ENCODE measurements around the gene MALRD1.

Gene MALRD1

DNA sequence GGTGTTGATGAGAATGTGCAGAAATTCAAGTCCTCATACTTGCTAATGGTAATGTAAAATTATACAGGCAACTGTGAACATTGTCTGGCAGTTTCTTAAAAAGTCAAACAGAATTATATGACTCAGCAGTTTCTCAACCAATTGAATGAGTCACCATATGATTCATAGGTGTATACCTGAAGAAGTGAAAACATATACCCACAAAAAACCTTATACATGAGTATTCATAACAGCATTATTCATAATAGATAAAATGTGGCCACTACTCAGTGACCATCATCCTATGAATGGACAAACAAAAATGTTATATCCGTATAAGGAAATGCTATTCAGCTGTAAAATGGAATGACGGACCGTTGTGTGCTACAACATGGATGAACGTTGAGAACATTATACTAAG is 253.5 kb downstream of the MALRD1 start:
- H3K36me3 ChIP-seq (ENCODE audit: insufficient read depth, low read length), result no peaks in the 10 kb centered on the region
- no peaks in the 10 kb centered on the region for H3K9me3 ChIP-seq (ENCODE audit: control insufficient read depth, insufficient read depth, low read length)
- H3K9ac ChIP-seq (ENCODE audit: low read depth, low read length), result no peak overlapping the region
- H3K4me1 ChIP-seq (ENCODE audit: insufficient read depth, low read length), result 0 out of 2 replicates have a peak, but pooled peaks cover 3% of the 10 kb centered on the region

DNA sequence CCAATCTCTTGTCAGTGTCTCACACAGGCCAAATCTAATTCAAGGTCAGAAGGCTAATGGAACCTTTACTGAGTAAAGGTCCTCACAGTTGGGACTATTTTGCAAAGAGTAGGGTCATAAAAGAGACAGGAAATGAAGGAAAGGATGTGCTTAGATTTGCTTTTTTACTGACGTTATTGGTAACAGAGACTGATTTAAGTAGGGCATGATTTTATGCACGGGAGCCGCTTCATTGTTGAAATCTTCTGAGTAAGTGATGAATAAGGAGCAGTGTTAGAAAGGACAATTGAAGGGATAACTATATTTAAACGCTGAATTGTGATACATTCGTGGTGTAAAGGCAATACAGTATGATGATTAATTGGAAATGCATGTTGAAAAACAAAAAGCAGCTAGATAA is 261.5 kb downstream of the MALRD1 start:
- no peaks in the 10 kb centered on the region for H3K9me3 ChIP-seq (ENCODE audit: control insufficient read depth, insufficient read depth, low read length)
- H3K9ac ChIP-seq (ENCODE audit: low read depth, low read length), result no peak overlapping the region
- H3K4me1 ChIP-seq (ENCODE audit: insufficient read depth, low read length), result no peaks in the 10 kb centered on the region
- H3K36me3 ChIP-seq (ENCODE audit: insufficient read depth, low read length), result no peaks in the 10 kb centered on the region

DNA sequence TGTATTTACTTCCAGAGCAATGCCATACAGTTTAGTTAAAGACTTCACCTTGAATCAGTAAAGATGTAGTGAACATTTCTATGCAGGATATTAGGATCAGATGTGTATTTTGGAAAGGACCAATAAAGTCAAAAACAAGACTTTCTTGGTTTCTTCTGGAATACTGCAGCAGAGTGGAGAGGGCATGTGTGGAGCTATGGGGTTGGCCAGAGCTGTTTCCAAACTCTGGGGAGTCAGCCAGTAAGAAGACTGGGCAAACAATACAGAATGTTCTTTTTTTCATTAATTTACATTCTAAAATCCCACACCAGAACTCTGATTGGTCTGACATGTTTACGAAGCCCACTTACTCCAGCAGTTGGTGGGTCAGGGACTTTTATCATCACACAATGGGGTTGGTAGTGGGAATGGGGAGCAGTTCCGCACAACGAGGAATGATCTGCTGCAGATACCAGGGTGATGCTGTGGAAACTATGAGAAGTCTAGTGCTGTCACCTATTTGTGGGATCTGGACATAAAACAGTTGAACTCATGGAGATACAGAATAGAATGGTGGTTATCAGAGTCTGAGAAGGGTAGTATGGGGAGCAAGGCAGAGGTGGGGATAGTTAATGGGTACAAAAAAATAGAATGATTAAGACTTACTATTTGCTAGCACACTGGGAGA is 267.7 kb downstream of the MALRD1 start:
- H3K4me1 ChIP-seq (ENCODE audit: insufficient read depth, low read length), result no peaks in the 10 kb centered on the region
- H3K36me3 ChIP-seq (ENCODE audit: insufficient read depth, low read length), result no peaks in the 10 kb centered on the region
- H3K9me3 ChIP-seq (ENCODE audit: control insufficient read depth, insufficient read depth, low read length), result no peaks in the 10 kb centered on the region
- H3K9ac ChIP-seq (ENCODE audit: low read depth, low read length), result no peak overlapping the region

- no peaks in the 10 kb centered on the region for H3K4me1 ChIP-seq (ENCODE audit: insufficient read depth, low read length)
- H3K9me3 ChIP-seq (ENCODE audit: control insufficient read depth, insufficient read depth, low read length), result no peaks in the 10 kb centered on the region
- no peak overlapping the region for H3K9ac ChIP-seq (ENCODE audit: low read depth, low read length)
- no peaks in the 10 kb centered on the region for H3K36me3 ChIP-seq (ENCODE audit: insufficient read depth, low read length)
Measured at GRCh38 chr10:19317952-19318351, 269.4 kb downstream of the MALRD1 start.

GRCh38 chr10:19325581-19325980 is 277.0 kb downstream of the MALRD1 start:
- Histone ChIP-seq H3K9me3 (ENCODE audit: control insufficient read depth, insufficient read depth, low read length) (no peaks in the 10 kb centered on the region), H3K9ac (ENCODE audit: low read depth, low read length) (no peak overlapping the region), H3K36me3 (ENCODE audit: insufficient read depth, low read length) (no peaks in the 10 kb centered on the region), H3K4me1 (ENCODE audit: insufficient read depth, low read length) (no peaks in the 10 kb centered on the region)

- Histone ChIP-seq H3K9me3 (ENCODE audit: control insufficient read depth, insufficient read depth, low read length) (no peaks in the 10 kb centered on the region), H3K9ac (ENCODE audit: low read depth, low read length) (no peak overlapping the region), H3K36me3 (ENCODE audit: insufficient read depth, low read length) (no peaks in the 10 kb centered on the region), H3K4me1 (ENCODE audit: insufficient read depth, low read length) (no peaks in the 10 kb centered on the region)
Measured at GRCh38 chr10:19328582-19328981, 280.0 kb downstream of the MALRD1 start.

DNA sequence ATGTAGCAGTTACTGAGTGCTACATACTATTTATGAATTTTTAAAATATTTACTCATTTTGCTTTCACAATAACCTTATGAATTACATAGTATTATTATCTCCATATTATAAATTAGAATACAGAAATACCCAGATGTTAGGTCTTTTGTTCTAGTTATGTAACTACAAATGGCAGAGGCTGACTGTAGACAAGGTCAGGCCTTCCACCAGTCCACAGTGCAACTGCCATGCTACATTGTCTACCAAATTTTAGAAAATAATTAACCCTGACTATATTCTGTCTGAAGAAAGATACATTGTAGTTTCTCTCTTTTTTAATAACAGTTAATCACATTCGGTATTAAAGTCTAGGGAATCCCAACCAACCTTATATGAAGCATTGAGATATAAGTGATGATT is 280.9 kb downstream of the MALRD1 start:
- H3K4me1 ChIP-seq (ENCODE audit: insufficient read depth, low read length), result no peaks in the 10 kb centered on the region
- no peaks in the 10 kb centered on the region for H3K36me3 ChIP-seq (ENCODE audit: insufficient read depth, low read length)

DNA sequence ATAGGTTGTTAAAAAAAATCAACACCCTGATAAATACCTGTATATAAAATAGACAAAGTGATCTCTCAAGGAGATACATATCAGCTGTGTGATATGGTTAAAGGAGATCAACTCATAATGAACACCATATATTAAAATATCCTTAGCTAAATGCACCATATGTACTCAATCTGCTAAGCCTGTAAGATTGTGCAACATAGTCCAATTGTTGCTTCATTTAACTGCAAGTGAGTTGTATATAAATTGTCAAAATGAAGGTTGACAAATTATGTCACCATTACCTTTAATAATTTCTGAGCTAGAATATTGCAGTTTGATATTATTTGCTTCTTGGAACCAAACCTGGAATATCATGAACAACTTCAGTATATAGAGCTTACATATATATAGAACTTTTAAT is 283.7 kb downstream of the MALRD1 start:
- no peak overlapping the region for H3K9ac ChIP-seq (ENCODE audit: low read depth, low read length)
- no peaks in the 10 kb centered on the region for H3K4me1 ChIP-seq (ENCODE audit: insufficient read depth, low read length)
- no peaks in the 10 kb centered on the region for H3K9me3 ChIP-seq (ENCODE audit: control insufficient read depth, insufficient read depth, low read length)
- no peaks in the 10 kb centered on the region for H3K36me3 ChIP-seq (ENCODE audit: insufficient read depth, low read length)

More for the DNA sequence above, 280.9 kb downstream of the MALRD1 start:
- Histone ChIP-seq H3K9me3 (ENCODE audit: control insufficient read depth, insufficient read depth, low read length) (no peaks in the 10 kb centered on the region), H3K9ac (ENCODE audit: low read depth, low read length) (no peak overlapping the region)

DNA sequence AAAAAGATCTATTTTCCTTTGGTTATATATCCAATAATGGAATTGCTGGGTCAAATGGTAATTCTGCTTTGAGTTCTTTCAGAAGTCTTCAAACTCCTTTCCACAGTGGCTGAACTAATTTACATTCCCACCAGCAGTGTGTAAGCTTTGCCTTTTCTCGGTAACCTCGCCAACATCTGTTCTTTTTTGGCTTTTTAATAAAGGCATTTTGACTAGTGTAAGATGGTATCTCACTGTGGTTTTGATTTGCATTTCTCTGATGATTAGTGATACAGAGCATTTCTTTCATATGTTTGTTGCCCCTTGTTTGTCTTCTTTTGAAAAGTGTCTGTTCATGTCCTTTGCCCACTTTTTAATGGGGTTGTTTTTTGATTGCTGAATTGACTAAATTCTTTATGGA is 285.0 kb downstream of the MALRD1 start:
- Histone ChIP-seq H3K4me1 (ENCODE audit: insufficient read depth, low read length) (no peaks in the 10 kb centered on the region), H3K9ac (ENCODE audit: low read depth, low read length) (no peak overlapping the region), H3K9me3 (ENCODE audit: control insufficient read depth, insufficient read depth, low read length) (no peaks in the 10 kb centered on the region), H3K36me3 (ENCODE audit: insufficient read depth, low read length) (no peaks in the 10 kb centered on the region)

GRCh38 chr10:19347621-19348020 is 299.0 kb downstream of the MALRD1 start:
- Histone ChIP-seq H3K36me3 (ENCODE audit: insufficient read depth, low read length) (no peaks in the 10 kb centered on the region), H3K4me1 (ENCODE audit: insufficient read depth, low read length) (no peaks in the 10 kb centered on the region), H3K9me3 (ENCODE audit: control insufficient read depth, insufficient read depth, low read length) (no peaks in the 10 kb centered on the region), H3K9ac (ENCODE audit: low read depth, low read length) (no peak overlapping the region)

- Histone ChIP-seq H3K9ac (ENCODE audit: low read depth, low read length) (no peak overlapping the region), H3K9me3 (ENCODE audit: control insufficient read depth, insufficient read depth, low read length) (no peaks in the 10 kb centered on the region), H3K36me3 (ENCODE audit: insufficient read depth, low read length) (no peaks in the 10 kb centered on the region), H3K4me1 (ENCODE audit: insufficient read depth, low read length) (no peaks in the 10 kb centered on the region)
Measured at GRCh38 chr10:19367176-19367575, 318.6 kb downstream of the MALRD1 start.

DNA sequence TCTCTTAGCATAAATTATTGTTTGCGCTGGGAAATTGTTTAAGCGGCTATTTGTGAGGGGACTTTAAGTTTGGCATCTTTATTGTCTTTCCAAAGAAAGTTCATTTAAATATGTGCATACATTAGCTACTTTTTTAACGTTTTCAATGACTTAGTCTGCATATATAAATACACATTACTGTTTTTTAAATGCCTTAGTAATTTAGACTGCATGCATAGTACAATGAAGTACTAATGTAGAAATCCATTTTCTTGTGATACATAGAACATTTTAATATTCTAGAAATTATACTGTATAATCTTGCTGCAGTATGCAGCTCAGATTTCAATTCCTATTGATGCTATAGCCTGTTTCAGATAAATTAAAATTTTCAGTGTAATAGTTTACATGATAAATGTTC is 325.4 kb downstream of the MALRD1 start:
- Histone ChIP-seq H3K9ac (ENCODE audit: low read depth, low read length) (no peak overlapping the region), H3K36me3 (ENCODE audit: insufficient read depth, low read length) (no peaks in the 10 kb centered on the region), H3K9me3 (ENCODE audit: control insufficient read depth, insufficient read depth, low read length) (no peaks in the 10 kb centered on the region), H3K4me1 (ENCODE audit: insufficient read depth, low read length) (no peaks in the 10 kb centered on the region; the same call in 1 of the 2 replicates)

- Histone ChIP-seq H3K9ac (ENCODE audit: low read depth, low read length) (no peak overlapping the region), H3K36me3 (ENCODE audit: insufficient read depth, low read length) (no peaks in the 10 kb centered on the region), H3K9me3 (ENCODE audit: control insufficient read depth, insufficient read depth, low read length) (no peaks in the 10 kb centered on the region), H3K4me1 (ENCODE audit: insufficient read depth, low read length) (no peaks in the 10 kb centered on the region)
Measured at GRCh38 chr10:19385846-19386450, 337.3 kb downstream of the MALRD1 start.

DNA sequence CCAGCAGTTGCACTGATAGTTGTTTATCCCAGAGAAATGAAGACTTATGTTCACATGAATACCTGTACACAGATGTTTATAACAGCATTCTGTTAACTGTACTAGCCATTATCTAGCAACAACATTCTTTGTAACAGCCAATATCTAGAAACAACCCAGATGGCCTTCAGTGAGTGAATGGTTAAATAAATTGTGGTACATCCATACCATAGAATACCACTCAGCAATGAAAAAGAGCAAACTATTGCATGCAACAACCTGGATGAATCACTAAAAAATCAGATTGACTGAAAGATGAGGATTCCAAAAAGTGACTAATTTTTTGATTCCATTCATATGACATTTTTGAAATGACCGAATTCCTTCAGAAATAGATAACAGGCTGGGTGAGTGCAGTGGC is 360.3 kb downstream of the MALRD1 start:
- H3K9me3 ChIP-seq (ENCODE audit: control insufficient read depth, insufficient read depth, low read length), result no peaks in the 10 kb centered on the region
- no peaks in the 10 kb centered on the region for H3K4me1 ChIP-seq (ENCODE audit: insufficient read depth, low read length)
- no peaks in the 10 kb centered on the region for H3K36me3 ChIP-seq (ENCODE audit: insufficient read depth, low read length)
- no peak overlapping the region for H3K9ac ChIP-seq (ENCODE audit: low read depth, low read length)

GRCh38 chr10:19411119-19411518 is 362.5 kb downstream of the MALRD1 start:
- H3K36me3 ChIP-seq (ENCODE audit: insufficient read depth, low read length), result no peaks in the 10 kb centered on the region
- H3K4me1 ChIP-seq (ENCODE audit: insufficient read depth, low read length), result no peaks in the 10 kb centered on the region; the same call in 1 of the 2 replicates
- no peaks in the 10 kb centered on the region for H3K9me3 ChIP-seq (ENCODE audit: control insufficient read depth, insufficient read depth, low read length)
- no peak overlapping the region for H3K9ac ChIP-seq (ENCODE audit: low read depth, low read length)

All from ES-I3 (cell line).